Measurements from ENCODE around the gene RPL10. TPM values are rescaled to one million over a fixed set of nuclear protein-coding genes. Genes with fewer than 3 reads are reported as not detected.
A peak's percentile ranks its signal among the peaks of the same experiment; 100 is the strongest.

Gene RPL10
- total RNA-seq, 1 experiment from 2014 or later, result 2,466 TPM

DNA sequence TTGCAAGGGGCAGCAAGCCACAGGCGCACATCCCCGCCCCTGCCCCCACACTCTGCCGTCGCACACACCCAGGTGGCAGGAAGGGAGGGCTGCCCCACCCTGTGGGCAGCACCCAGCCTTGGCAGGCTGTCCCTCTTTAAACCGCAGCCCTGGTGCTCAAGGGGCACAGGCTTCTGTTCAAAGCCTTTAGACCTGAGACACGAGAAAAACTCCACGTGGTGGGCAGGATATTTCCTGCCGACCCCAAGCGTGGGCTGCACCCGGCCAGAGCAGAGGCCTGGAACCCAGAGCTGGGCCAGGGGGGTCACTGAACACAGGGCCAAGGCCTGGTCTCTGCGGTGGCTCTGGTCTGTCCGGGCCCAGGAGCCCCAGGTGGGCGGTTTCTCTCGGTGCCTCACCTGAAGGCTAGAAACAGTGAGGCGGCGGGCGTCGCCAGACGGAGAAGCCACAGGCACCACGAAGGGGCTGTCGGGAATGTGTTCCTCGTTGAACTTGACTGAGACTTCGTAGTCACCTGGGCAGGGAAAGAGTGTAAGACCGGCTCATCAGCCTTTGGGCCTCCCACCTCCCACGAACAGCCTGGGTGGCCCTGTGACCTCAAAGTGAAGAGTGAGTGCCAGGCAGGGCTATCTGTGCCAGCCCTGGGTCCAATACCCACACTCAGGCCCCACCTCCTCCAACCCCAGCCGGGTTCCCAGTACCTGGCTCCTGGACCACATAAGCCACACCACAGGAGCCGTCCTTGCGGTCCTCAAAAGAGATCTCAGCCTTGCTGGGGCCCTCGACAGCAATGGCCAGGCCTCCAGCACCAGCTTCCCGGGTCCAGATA is 46.8 kb upstream of the RPL10 start:
- POLR2A ChIA-PET, result no interaction called here
- intact Hi-C loops (cut with micrococcal nuclease; ENCODE audit: unreplicated experiment), result no loop called here

DNA sequence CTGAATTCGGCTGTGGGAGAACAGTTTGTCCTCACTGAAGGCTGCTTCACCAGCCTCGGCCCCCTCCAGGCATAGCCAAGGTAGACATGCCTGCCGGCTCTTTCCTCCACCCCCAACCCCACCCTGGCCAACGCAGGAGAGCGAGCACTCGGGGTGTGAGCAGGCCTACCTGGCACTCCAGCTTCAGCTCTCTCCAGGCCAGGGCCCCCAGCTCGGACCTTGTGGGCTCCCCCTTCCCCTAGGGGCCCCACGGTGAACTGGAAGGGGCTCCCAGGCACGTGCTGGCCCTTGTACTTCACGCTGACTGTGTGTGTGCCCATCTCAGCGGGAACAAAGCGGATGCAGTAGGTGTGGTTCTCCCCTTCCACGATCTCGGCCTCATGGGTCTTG is 46.2 kb upstream of the RPL10 start:
- TF ChIP-seq, protein P1, sequence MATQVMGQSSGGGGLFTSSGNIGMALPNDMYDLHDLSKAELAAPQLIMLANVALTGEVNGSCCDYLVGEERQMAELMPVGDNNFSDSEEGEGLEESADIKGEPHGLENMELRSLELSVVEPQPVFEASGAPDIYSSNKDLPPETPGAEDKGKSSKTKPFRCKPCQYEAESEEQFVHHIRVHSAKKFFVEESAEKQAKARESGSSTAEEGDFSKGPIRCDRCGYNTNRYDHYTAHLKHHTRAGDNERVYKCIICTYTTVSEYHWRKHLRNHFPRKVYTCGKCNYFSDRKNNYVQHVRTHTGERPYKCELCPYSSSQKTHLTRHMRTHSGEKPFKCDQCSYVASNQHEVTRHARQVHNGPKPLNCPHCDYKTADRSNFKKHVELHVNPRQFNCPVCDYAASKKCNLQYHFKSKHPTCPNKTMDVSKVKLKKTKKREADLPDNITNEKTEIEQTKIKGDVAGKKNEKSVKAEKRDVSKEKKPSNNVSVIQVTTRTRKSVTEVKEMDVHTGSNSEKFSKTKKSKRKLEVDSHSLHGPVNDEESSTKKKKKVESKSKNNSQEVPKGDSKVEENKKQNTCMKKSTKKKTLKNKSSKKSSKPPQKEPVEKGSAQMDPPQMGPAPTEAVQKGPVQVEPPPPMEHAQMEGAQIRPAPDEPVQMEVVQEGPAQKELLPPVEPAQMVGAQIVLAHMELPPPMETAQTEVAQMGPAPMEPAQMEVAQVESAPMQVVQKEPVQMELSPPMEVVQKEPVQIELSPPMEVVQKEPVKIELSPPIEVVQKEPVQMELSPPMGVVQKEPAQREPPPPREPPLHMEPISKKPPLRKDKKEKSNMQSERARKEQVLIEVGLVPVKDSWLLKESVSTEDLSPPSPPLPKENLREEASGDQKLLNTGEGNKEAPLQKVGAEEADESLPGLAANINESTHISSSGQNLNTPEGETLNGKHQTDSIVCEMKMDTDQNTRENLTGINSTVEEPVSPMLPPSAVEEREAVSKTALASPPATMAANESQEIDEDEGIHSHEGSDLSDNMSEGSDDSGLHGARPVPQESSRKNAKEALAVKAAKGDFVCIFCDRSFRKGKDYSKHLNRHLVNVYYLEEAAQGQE (IDR thresholded peaks at IDR 0.05; ENCODE audit: insufficient read depth in 1 of 2, low read depth in 2 of 2, low read length in 1 of 2), result no peak
- TF ChIP-seq POLR2AphosphoS5 (IDR thresholded peaks at IDR 0.05; ENCODE audit: low read depth, low read length) (no peak), TCF7L2 (IDR thresholded peaks at IDR 0.05; ENCODE audit: low read depth, low read length) (no peak), SIN3A (IDR thresholded peaks at IDR 0.05; ENCODE audit: borderline replicate concordance, insufficient read depth, low read depth, low read length) (no peak)
- TF ChIP-seq, protein P2, sequence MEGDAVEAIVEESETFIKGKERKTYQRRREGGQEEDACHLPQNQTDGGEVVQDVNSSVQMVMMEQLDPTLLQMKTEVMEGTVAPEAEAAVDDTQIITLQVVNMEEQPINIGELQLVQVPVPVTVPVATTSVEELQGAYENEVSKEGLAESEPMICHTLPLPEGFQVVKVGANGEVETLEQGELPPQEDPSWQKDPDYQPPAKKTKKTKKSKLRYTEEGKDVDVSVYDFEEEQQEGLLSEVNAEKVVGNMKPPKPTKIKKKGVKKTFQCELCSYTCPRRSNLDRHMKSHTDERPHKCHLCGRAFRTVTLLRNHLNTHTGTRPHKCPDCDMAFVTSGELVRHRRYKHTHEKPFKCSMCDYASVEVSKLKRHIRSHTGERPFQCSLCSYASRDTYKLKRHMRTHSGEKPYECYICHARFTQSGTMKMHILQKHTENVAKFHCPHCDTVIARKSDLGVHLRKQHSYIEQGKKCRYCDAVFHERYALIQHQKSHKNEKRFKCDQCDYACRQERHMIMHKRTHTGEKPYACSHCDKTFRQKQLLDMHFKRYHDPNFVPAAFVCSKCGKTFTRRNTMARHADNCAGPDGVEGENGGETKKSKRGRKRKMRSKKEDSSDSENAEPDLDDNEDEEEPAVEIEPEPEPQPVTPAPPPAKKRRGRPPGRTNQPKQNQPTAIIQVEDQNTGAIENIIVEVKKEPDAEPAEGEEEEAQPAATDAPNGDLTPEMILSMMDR (IDR thresholded peaks at IDR 0.05), result no peak
- Histone ChIP-seq H3K27ac (ENCODE audit: low read length) (no peak overlapping the region), H3K4me3 (ENCODE audit: low read depth in 2 of 2, low read length in 2 of 2) (no peak overlapping the region), H3K9me3 (ENCODE audit: control insufficient read depth, insufficient read depth, low read depth, low read length) (no peaks in the 10 kb centered on the region), H3K4me1 (ENCODE audit: control insufficient read depth, insufficient read depth, low read length) (peaks cover 14% of the 10 kb centered on the region), H3K36me3 (ENCODE audit: control insufficient read depth, insufficient read depth, low read length) (no peaks in the 10 kb centered on the region; the same call in 1 of the 2 replicates), H3K27me3 (ENCODE audit: control insufficient read depth, insufficient read depth, low read length) (no peaks in the 10 kb centered on the region)
- BruUV-seq (replicated peaks), result no TSS peak
- intact Hi-C loops (cut with micrococcal nuclease; ENCODE audit: unreplicated experiment), result no loop called here
- in situ Hi-C loops (cut with HindIII; ENCODE audit: low pct_unique_long_range_greater_than_20kb, low sequenced_read_pairs), result no loop called here
- DNase-seq (ENCODE audit: low read depth, low spot score) (no peak), ATAC-seq (no peak)
- CTCF ChIA-PET, result no interaction called here
- POLR2A ChIA-PET, result no interaction called here

More for the DNA sequence above, 46.8 kb upstream of the RPL10 start:
- DNase-seq (ENCODE audit: low read depth, low spot score) (no peak), ATAC-seq (no peak)
- no peak overlapping the region for H3K27ac ChIP-seq (ENCODE audit: low read length)
- no peak overlapping the region for H3K4me3 ChIP-seq (ENCODE audit: low read depth in 2 of 2, low read length in 2 of 2)
- H3K27me3 ChIP-seq (ENCODE audit: control insufficient read depth, insufficient read depth, low read length), result no peaks in the 10 kb centered on the region
- TF ChIP-seq TCF7L2 (IDR thresholded peaks at IDR 0.05; ENCODE audit: low read depth, low read length), result no peak
- TF ChIP-seq, protein P1 (IDR thresholded peaks at IDR 0.05; ENCODE audit: insufficient read depth in 1 of 2, low read depth in 2 of 2, low read length in 1 of 2), result no peak
- TF ChIP-seq POLR2AphosphoS5 (IDR thresholded peaks at IDR 0.05; ENCODE audit: low read depth, low read length), result peak; percentile 22; the same call in 1 of the 2 replicates
- TF ChIP-seq, protein P2 (IDR thresholded peaks at IDR 0.05), result no peak
- H3K36me3 ChIP-seq (ENCODE audit: control insufficient read depth, insufficient read depth, low read length), result no peaks in the 10 kb centered on the region; the same call in 1 of the 2 replicates
- H3K9me3 ChIP-seq (ENCODE audit: control insufficient read depth, insufficient read depth, low read depth, low read length), result no peaks in the 10 kb centered on the region
- in situ Hi-C loops (cut with HindIII; ENCODE audit: low pct_unique_long_range_greater_than_20kb, low sequenced_read_pairs), result no loop called here
- no TSS peak for BruUV-seq (replicated peaks)
- CTCF ChIA-PET, result interaction anchor here (0.5 to 0.6 kb wide), 3 partner anchors 22 to 255 kb away, joined by 3 to 7 read pairs (median 5); no protein-coding TSS in a partner anchor
- H3K4me1 ChIP-seq (ENCODE audit: control insufficient read depth, insufficient read depth, low read length), result peaks cover 14% of the 10 kb centered on the region
